ENCODE measurements around the gene NPAT. TPM values are rescaled to one million over a fixed set of nuclear protein-coding genes. Genes with fewer than 3 reads are reported as not detected.

Gene NPAT
- total and polyA plus RNA-seq, 9 of the 15 experiments (the other 6 are each of a cell fraction or from before 2014, with no cell fraction given) = 8.8 to 30.0 (median 22.1) TPM

- TF ChIP-seq ELK3 (CRISPR knock-in tag; IDR thresholded peaks at IDR 0.05) = no peak
- TF ChIP-seq DNMT1 (IDR thresholded peaks at IDR 0.05) = no peak
- TF ChIP-seq ZBTB2 (IDR thresholded peaks at IDR 0.05) = peak; percentile 83
- peak; percentile 97 for TF ChIP-seq POLR2A (conservative IDR thresholded peaks at IDR 0.05)
- 0 out of 4 replicates have a peak, but pooled peaks of 1 of the 2 experiments have one; percentile 38 for TF ChIP-seq UBTF (IDR thresholded peaks at IDR 0.05; ENCODE audit: borderline replicate concordance in 1 of 2, low read depth in 2 of 2, low read length in 2 of 2)
- TF ChIP-seq ERF (CRISPR knock-in tag; IDR thresholded peaks at IDR 0.05) = no peak
- no peak for TF ChIP-seq POLR2AphosphoS2 (IDR thresholded peaks at IDR 0.05; ENCODE audit: low read length)
- no peak for TF ChIP-seq MED1 (CRISPR knock-in tag; IDR thresholded peaks at IDR 0.05; ENCODE audit: borderline replicate concordance)
- TF ChIP-seq SRSF9 (IDR thresholded peaks at IDR 0.05; ENCODE audit: borderline replicate concordance, low read depth, low read length) = no peak
- peak; percentile 63 for TF ChIP-seq PKNOX1 (IDR thresholded peaks at IDR 0.05)
- TF ChIP-seq ZBTB7A (IDR thresholded peaks at IDR 0.05; ENCODE audit: borderline replicate concordance, control insufficient read depth, low read depth, low read length) = peak; percentile 25; the same call in 1 of the 2 replicates
- TF ChIP-seq MTA3 (IDR thresholded peaks at IDR 0.05; ENCODE audit: borderline replicate concordance) = peak; percentile 43; the same call in 1 of the 2 replicates
- no peak for TF ChIP-seq RBM17 (IDR thresholded peaks at IDR 0.05; ENCODE audit: borderline replicate concordance, low read depth, low read length)
- TF ChIP-seq HDAC8 (tag; IDR thresholded peaks at IDR 0.05) = peak; percentile 60; the same call in 1 of the 2 replicates
- TF ChIP-seq ZBTB17 (CRISPR knock-in tag; IDR thresholded peaks at IDR 0.05) = 0 out of 2 replicates have a peak, but pooled peaks have one; percentile 52
- TF ChIP-seq FOXK1 (CRISPR knock-in tag; IDR thresholded peaks at IDR 0.05; ENCODE audit: borderline replicate concordance) = no peak
- no peak for TF ChIP-seq CGGBP1 (CRISPR knock-in tag; IDR thresholded peaks at IDR 0.05)
- TF ChIP-seq SLC30A9 (CRISPR knock-in tag; IDR thresholded peaks at IDR 0.05) = no peak
- peak; percentile 74; the same call in 1 of the 2 replicates for TF ChIP-seq XRCC5 (IDR thresholded peaks at IDR 0.05; ENCODE audit: low read depth, low read length)
- TF ChIP-seq NEUROD1 (IDR thresholded peaks at IDR 0.05; ENCODE audit: borderline replicate concordance, low read depth, low read length, partially characterized antibody) = peak; percentile 25
- no peak for TF ChIP-seq GABPB2 (CRISPR knock-in tag; conservative IDR thresholded peaks at IDR 0.05)
These were observed at the start of gene NPAT, which contains the start of gene ATM (continued) for GRCh38 chr11:108222574-108223347.

Measured in K562 (cell line).